HG02970 (cell line): Measurements from ENCODE around the gene AOPEP.

Experiments used
- ATAC-seq: cut with Tn5 transposase; IDR thresholded peaks from one replicate; pipeline ENCODE4 v1.9.1; 2021; ENCODE audit warnings: mild to moderate bottlenecking, moderate library complexity, moderate number of reproducible peaks; ENCODE audit not compliant: unreplicated experiment, low FRiP score

AOPEP gene

GRCh38 chr9:94760010-94760409, 33.5 kb downstream of the AOPEP start:
- ATAC-seq = no peak

- no peak for ATAC-seq
Observed at GRCh38 chr9:94760660-94761059, 34.2 kb downstream of the AOPEP start.

- no peak for ATAC-seq
Observed at GRCh38 chr9:94761481-94761880, 35.0 kb downstream of the AOPEP start.

- ATAC-seq = no peak
Observed at GRCh38 chr9:94767331-94768072, 41.0 kb downstream of the AOPEP start.

- ATAC-seq = no peak
Observed at GRCh38 chr9:94768766-94769165, 42.3 kb downstream of the AOPEP start.

- ATAC-seq = no peak
Observed at GRCh38 chr9:94770334-94770733, 43.8 kb downstream of the AOPEP start.

GRCh38 chr9:94771096-94771495, 44.6 kb downstream of the AOPEP start:
- ATAC-seq = no peak

- no peak for ATAC-seq
Observed at GRCh38 chr9:94772144-94772543, 45.6 kb downstream of the AOPEP start.

GRCh38 chr9:94772639-94773303, 46.3 kb downstream of the AOPEP start:
- ATAC-seq = no peak

GRCh38 chr9:94773655-94774054, 47.2 kb downstream of the AOPEP start:
- ATAC-seq = no peak

- no peak for ATAC-seq
Observed at GRCh38 chr9:94778013-94778412, 51.5 kb downstream of the AOPEP start.

GRCh38 chr9:94779031-94779430, 52.5 kb downstream of the AOPEP start:
- ATAC-seq = no peak

- ATAC-seq = no peak
Observed at GRCh38 chr9:94779693-94780290, 53.3 kb downstream of the AOPEP start.

GRCh38 chr9:94780516-94780950, 54.0 kb downstream of the AOPEP start:
- no peak for ATAC-seq

- no peak for ATAC-seq
Observed at GRCh38 chr9:94782355-94783101, 56.0 kb downstream of the AOPEP start.

- no peak for ATAC-seq
Observed at GRCh38 chr9:94783102-94783682, 56.7 kb downstream of the AOPEP start.

GRCh38 chr9:94783928-94784327, 57.4 kb downstream of the AOPEP start:
- ATAC-seq = no peak

GRCh38 chr9:94785215-94786169, 59.0 kb downstream of the AOPEP start:
- no peak for ATAC-seq

GRCh38 chr9:94786586-94786985, 60.1 kb downstream of the AOPEP start:
- ATAC-seq = no peak
